Measurements from ENCODE around the gene NACC1.

DNA sequence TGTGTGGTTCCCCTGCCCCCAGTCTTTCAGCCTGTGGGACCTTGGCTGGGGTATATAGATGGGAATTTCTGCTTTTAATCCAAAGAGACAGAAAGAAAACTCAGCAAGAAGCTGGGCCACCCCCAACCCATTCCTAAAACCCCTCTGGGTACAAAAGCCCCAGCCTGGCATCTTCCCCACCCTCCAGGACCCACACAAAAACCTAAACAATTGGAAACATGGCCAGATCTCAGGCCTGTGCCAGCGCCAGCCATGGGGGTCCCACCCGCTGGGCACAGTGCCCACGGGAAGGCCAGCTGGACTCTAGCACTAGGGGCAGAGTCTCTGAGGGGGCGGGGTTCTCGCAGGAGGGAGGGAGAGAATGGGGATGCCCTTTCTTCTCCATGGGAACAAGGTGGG is 24.0 kb upstream of the NACC1 start:
- TF ChIP-seq CHD2 (IDR thresholded peaks at IDR 0.05; ENCODE audit: low read depth, low read length) = no peak
- TF ChIP-seq, protein P1, sequence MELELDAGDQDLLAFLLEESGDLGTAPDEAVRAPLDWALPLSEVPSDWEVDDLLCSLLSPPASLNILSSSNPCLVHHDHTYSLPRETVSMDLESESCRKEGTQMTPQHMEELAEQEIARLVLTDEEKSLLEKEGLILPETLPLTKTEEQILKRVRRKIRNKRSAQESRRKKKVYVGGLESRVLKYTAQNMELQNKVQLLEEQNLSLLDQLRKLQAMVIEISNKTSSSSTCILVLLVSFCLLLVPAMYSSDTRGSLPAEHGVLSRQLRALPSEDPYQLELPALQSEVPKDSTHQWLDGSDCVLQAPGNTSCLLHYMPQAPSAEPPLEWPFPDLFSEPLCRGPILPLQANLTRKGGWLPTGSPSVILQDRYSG (CRISPR knock-in tag; IDR thresholded peaks at IDR 0.05) = no peak
- no peak for TF ChIP-seq GATAD1 (CRISPR knock-in tag; IDR thresholded peaks at IDR 0.05)
- no peak for TF ChIP-seq EP300 (IDR thresholded peaks at IDR 0.05; ENCODE audit: low read depth in 2 of 2, low read length in 2 of 2)
- TF ChIP-seq EP300 (CRISPR knock-in tag; IDR thresholded peaks at IDR 0.05; ENCODE audit: borderline replicate concordance) = no peak
- TF ChIP-seq SP1 (IDR thresholded peaks at IDR 0.05) = no peak
- no peak for TF ChIP-seq SP1 (CRISPR knock-in tag; IDR thresholded peaks at IDR 0.05)
- TF ChIP-seq ATF7 (IDR thresholded peaks at IDR 0.05) = no peak
- no peak for TF ChIP-seq ATF7 (CRISPR knock-in tag; IDR thresholded peaks at IDR 0.05)

Measured in HepG2 (cell line).